ENCODE measurements around the gene IL20RB. TPM values are rescaled to one million over a fixed set of nuclear protein-coding genes. Genes with fewer than 3 reads are reported as not detected.

IL20RB gene, protein sequence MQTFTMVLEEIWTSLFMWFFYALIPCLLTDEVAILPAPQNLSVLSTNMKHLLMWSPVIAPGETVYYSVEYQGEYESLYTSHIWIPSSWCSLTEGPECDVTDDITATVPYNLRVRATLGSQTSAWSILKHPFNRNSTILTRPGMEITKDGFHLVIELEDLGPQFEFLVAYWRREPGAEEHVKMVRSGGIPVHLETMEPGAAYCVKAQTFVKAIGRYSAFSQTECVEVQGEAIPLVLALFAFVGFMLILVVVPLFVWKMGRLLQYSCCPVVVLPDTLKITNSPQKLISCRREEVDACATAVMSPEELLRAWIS
- polyA plus RNA-seq (ENCODE audit: low read depth in 6 of 6) = under 1 TPM in 1 of 6 donors, not detected in 5; 0.31 TPM

GRCh38 chr3:136957751-136958288 is at the start of gene IL20RB:
Gene IL20RB, plus strand, starts transcription at chr3:136957983. Its CDS starts 131 bp downstream, at chr3:136958114.
- no peak for DNase-seq
- ATAC-seq (ENCODE audit: low read depth in 2 of 2) = no peak
- Mint-ChIP-seq H3K4me3 (no peak within 1 kb of the TSS), H3K36me3 (no peaks in the 10 kb centered on the region), H3K27me3 (no peaks in the 10 kb centered on the region), H3K9me3 (no peaks in the 10 kb centered on the region), H3K27ac (no peak within 1 kb of the TSS), H3K4me1 (peaks cover under 1 to 12% (median 11%) of the 10 kb centered on the region in 3 donors)

DNA sequence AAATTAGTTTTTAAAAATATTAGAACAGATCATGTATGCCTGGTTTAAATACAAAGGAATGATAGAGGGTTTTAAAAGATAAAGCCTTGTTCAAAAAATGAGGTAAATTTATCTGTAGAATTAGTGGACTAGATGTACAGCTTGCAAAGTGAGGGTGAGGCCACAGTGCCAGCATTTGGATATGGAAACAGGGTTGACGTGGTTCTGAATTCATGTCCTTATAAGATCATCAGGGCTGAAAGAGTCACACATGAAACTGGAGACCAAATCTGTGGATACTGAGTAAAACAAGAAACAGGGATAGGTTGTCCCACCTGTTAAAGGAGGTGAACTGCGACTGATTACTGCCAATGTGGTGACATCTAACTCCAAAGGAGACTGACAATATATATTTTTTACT is 49.5 kb upstream of the IL20RB start:
- no peak for DNase-seq
- no peak for ATAC-seq (ENCODE audit: low read depth in 2 of 2)
- Mint-ChIP-seq H3K36me3 (peaks cover 6 to 16% of the 10 kb centered on the region in 2 donors), H3K27ac (peak overlapping the region in 3 of 6 donors; percentile 59 to 79 (median 71)), H3K9me3 (peaks cover 0 to 32% (median 15%) of the 10 kb centered on the region in 7 donors), H3K27me3 (no peaks in the 10 kb centered on the region), H3K4me1 (peaks cover 68 to 87% (median 70%) of the 10 kb centered on the region in 3 donors), H3K4me3 (no peak overlapping the region)

DNA sequence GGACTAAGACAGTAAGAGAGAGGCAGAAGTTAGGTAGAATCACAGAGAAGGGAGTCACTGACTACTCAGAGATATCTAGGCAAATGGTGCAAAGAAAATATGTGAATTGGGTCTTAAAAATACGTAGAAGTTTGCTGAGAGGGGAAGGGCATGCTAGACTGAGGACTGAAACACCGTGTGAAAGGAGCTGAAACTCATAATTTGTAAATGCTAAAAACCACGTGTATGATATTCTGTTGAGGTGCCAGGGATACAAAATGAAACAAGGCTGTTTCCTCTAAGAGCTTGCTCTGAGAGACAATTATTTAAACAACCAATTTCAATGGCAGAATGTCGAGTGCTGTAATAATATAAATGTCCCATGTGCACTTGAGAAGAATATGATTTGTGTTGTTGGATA is 48.6 kb upstream of the IL20RB start:
- peak overlapping the region; percentile 1 to 82 (median 44) for H3K27ac Mint-ChIP-seq
- H3K27me3 Mint-ChIP-seq = no peaks in the 10 kb centered on the region
- peaks cover 64 to 86% (median 74%) of the 10 kb centered on the region in 3 donors for H3K4me1 Mint-ChIP-seq
- H3K4me3 Mint-ChIP-seq = peak overlapping the region in 2 of 8 donors; percentile 3 to 8
- H3K9me3 Mint-ChIP-seq = peaks cover 0 to 24% (median 11%) of the 10 kb centered on the region in 7 donors
- peaks cover 6 to 8% of the 10 kb centered on the region in 2 donors for H3K36me3 Mint-ChIP-seq
- DNase-seq (no peak), ATAC-seq (ENCODE audit: low read depth in 2 of 2) (no peak)

- H3K27me3 Mint-ChIP-seq = no peaks in the 10 kb centered on the region
- peaks cover 8 to 14% of the 10 kb centered on the region in 2 donors for H3K36me3 Mint-ChIP-seq
Observed at GRCh38 chr3:136910697-136911096, 47.1 kb upstream of the IL20RB start.

DNA sequence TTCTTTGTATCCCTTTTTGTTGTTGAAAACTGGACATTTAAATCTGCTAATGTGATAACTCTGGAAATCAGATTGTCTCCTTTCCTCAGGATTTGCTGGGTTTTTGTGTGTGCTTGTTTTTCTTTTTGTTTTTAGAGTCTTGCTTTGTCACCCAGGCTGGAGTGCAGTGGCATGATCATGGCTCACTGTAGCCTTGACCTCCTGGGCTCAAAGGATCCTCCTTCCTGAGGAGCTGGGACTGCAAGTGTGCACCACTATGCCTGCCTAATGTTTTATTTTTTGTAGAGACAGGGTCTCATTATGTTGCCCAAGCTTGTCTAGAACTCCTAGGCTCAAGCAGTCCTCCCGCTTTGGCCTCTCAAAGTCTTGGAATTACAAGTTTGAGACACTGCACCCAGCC is 44.6 kb upstream of the IL20RB start:
- Mint-ChIP-seq H3K4me3 (peak overlapping the region in 4 of 8 donors; percentile 1 to 73 (median 44)), H3K27me3 (no peaks in the 10 kb centered on the region), H3K27ac (peak overlapping the region in 2 of 6 donors; percentile 48 to 68)

More at GRCh38 chr3:136910697-136911096, 47.1 kb upstream of the IL20RB start:
- no peak for ATAC-seq (ENCODE audit: low read depth in 2 of 2)
- no peak for DNase-seq
- Mint-ChIP-seq H3K4me1 (peaks cover 73 to 95% (median 86%) of the 10 kb centered on the region in 3 donors), H3K9me3 (peaks cover 0 to 16% (median 2%) of the 10 kb centered on the region in 7 donors), H3K4me3 (no peak overlapping the region), H3K27ac (peak overlapping the region in 1 of 6 donors; percentile 67)

GRCh38 chr3:136914739-136915138 is 43.0 kb upstream of the IL20RB start:
- peaks cover 57 to 83% (median 83%) of the 10 kb centered on the region in 3 donors for H3K4me1 Mint-ChIP-seq
- no peak overlapping the region for H3K4me3 Mint-ChIP-seq
- peaks cover 8 to 14% of the 10 kb centered on the region in 2 donors for H3K36me3 Mint-ChIP-seq
- no peak for DNase-seq
- ATAC-seq (ENCODE audit: low read depth in 2 of 2) = no peak
- H3K27ac Mint-ChIP-seq = no peak overlapping the region
- H3K9me3 Mint-ChIP-seq = peaks cover 0 to 16% (median 1%) of the 10 kb centered on the region in 7 donors
- no peaks in the 10 kb centered on the region for H3K27me3 Mint-ChIP-seq

More for the DNA sequence above, 44.6 kb upstream of the IL20RB start:
- Mint-ChIP-seq H3K9me3 (peaks cover 0 to 16% (median 1%) of the 10 kb centered on the region in 7 donors), H3K4me1 (peaks cover 67 to 89% (median 83%) of the 10 kb centered on the region in 3 donors), H3K36me3 (peaks cover 8 to 14% of the 10 kb centered on the region in 2 donors)
- DNase-seq (no peak), ATAC-seq (ENCODE audit: low read depth in 2 of 2) (no peak)

DNA sequence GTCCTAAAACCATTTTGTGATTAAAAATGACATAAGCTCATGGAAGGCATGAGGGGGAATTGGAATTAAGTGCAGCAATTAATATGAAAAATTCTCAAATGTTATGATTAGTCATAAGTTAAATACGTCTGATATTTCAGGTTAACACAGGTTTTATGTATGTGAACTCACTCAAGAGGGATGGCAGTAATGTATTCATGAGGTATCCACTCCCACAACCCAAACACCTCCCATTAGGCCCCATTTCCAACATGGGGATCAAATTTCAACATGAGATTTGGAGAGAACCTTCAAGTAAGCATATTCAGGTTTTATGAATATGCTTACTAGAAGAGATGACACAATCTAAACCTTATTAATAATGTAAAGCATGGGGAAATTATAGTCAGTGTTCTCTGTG is 41.6 kb upstream of the IL20RB start:
- Mint-ChIP-seq H3K27me3 (no peaks in the 10 kb centered on the region), H3K36me3 (peaks cover 9 to 14% of the 10 kb centered on the region in 2 donors), H3K4me3 (no peak overlapping the region), H3K4me1 (peaks cover 54 to 88% (median 80%) of the 10 kb centered on the region in 3 donors), H3K27ac (peak overlapping the region in 1 of 6 donors; percentile 65), H3K9me3 (peaks cover 0 to 16% (median 1%) of the 10 kb centered on the region in 7 donors)
- no peak for DNase-seq
- no peak for ATAC-seq (ENCODE audit: low read depth in 2 of 2)

- Mint-ChIP-seq H3K27me3 (no peaks in the 10 kb centered on the region), H3K4me3 (peak overlapping the region in 1 of 8 donors; percentile 25), H3K36me3 (peaks cover 5 to 7% of the 10 kb centered on the region in 2 donors), H3K27ac (peak overlapping the region in 3 of 6 donors; percentile 9 to 61 (median 9)), H3K9me3 (no peaks in the 10 kb centered on the region), H3K4me1 (peaks cover 57 to 70% (median 69%) of the 10 kb centered on the region in 3 donors)
- peak; percentile 40 to 46 for ATAC-seq (ENCODE audit: low read depth in 2 of 2)
- no peak for DNase-seq
Observed at GRCh38 chr3:136919799-136920580, 37.8 kb upstream of the IL20RB start.

DNA sequence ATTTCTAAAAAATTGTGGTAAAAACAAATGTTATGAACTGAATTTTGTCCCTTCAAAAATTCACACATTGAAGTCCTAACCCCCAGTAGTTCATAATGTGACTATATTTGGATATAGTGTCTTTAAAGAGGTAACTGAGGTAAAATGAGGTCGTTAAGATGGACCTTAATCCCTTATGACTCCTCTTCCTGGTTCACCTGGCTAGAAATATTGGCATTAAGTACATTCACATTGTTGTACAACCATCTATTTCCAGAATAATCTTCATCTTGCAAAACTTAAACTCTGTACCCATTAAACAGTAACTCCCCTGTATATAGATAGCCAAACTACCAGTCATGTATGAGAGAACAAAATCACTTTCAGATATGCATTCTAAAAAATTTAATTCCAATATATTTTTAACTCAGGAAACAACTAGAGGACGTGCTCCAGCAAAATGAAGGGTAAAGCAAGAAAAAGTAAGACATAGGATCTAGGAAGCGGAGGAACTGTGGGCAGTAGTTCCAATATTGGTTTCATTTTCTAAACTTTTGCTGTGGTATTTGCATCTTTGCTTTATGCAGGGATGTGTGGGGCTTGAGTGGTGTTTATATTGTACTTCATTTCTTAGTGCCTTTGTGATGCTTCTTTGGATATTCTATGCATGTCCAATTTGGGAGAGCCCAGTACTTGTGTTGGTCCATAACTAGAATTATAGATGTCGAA is 36.7 kb upstream of the IL20RB start:
- peaks cover 0 to 7% of the 10 kb centered on the region in 2 donors for H3K36me3 Mint-ChIP-seq
- no peak for DNase-seq
- peak overlapping the region in 1 of 8 donors; percentile 1 for H3K4me3 Mint-ChIP-seq
- peak overlapping the region in 4 of 6 donors; percentile 28 to 80 (median 54) for H3K27ac Mint-ChIP-seq
- ATAC-seq (ENCODE audit: low read depth in 2 of 2) = no peak
- no peaks in the 10 kb centered on the region for H3K9me3 Mint-ChIP-seq
- peaks cover 55 to 63% (median 61%) of the 10 kb centered on the region in 3 donors for H3K4me1 Mint-ChIP-seq
- no peaks in the 10 kb centered on the region for H3K27me3 Mint-ChIP-seq

DNA sequence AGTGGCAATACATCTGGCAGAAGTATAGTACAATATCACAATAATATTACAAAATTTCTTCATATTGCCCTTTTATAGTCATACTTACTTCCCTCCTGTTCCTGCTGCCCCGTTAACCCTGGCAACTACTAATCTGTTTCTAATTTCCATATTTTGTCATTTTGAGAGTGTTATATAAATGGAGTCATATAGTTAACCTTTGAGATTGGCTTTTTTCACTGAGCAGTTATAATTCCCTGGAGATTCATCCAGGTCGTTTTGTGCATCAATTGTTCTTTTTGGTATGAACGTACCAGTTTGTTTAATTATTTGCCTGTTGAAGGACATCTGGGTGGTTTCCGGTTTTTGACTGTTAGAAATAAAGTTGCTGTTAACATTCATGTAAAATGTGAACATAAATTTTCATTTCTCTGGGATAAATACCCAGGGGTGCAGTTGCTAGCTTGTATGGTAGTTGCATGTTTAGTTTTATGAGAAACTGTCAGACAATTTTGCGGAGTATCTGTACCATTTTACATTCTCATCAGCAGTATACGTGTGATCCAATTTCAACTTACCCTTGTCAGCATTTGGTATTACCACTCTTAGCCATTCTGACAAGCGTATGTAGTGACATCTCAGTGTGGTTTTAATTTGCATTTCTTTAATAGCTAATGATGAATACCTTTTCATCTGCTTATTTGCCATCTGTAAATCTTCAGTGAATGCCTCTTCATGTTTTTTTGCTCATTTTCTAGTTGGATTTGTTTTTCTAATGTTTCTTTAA is 32.2 kb upstream of the IL20RB start:
- ATAC-seq (ENCODE audit: low read depth in 2 of 2) (no peak), DNase-seq (no peak)
- Mint-ChIP-seq H3K27me3 (no peaks in the 10 kb centered on the region), H3K27ac (peak overlapping the region in 2 of 6 donors; percentile 4 to 13), H3K4me1 (peaks cover 28 to 51% (median 44%) of the 10 kb centered on the region in 3 donors), H3K36me3 (peaks cover 5 to 20% of the 10 kb centered on the region in 2 donors), H3K4me3 (no peak overlapping the region), H3K9me3 (no peaks in the 10 kb centered on the region)

DNA sequence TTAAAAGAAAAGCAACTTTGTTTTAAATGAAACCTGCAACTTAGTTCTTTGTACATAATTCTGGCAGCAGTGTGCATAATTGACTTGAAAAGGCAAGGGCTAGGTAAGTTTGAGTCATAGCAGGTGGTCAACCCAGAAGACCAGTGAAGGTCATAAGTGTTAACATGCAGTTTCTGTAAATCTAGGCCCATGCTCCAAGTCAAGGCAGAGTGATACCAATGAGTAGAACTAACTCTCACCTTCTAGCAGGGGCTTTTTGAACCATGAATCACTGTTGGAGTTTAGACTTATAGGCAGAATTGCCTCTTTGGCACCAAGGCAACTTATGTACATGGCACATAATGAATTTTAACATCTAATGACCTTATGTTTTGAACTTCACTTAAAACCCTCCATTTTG is 29.5 kb upstream of the IL20RB start:
- DNase-seq (no peak), ATAC-seq (ENCODE audit: low read depth in 2 of 2) (no peak)
- Mint-ChIP-seq H3K27me3 (no peaks in the 10 kb centered on the region), H3K4me3 (peak overlapping the region in 1 of 8 donors; percentile 25), H3K36me3 (peaks cover 5 to 13% of the 10 kb centered on the region in 2 donors), H3K4me1 (peaks cover 37 to 54% (median 41%) of the 10 kb centered on the region in 3 donors), H3K27ac (no peak overlapping the region), H3K9me3 (no peaks in the 10 kb centered on the region)

Measured in naive B cell (primary cell).